ENCODE measurements around the gene S100A13.
A peak's percentile ranks its signal among the peaks of the same experiment; 100 is the strongest.
"Not testable (repeated sequence)": the region's sequence is repeated elsewhere in the genome, so short reads cannot be mapped to it uniquely, and the experiment has no call there.

S100A13 gene

GRCh38 chr1:153626904-153627714 is at the start of gene S100A13:
TSS of gene S100A13 (minus strand) at chr1:153627505. CDS start at chr1:153626472, 1,033 bp downstream.
- DNase-seq (ENCODE audit: low read depth in 2 of 2) = no peak

GRCh38 chr1:153673511-153673910 is 46.2 kb upstream of the S100A13 start:
- no peak for DNase-seq (ENCODE audit: low read depth in 2 of 2)

- peak; percentile 19 to 46 for DNase-seq (ENCODE audit: low read depth in 2 of 2)
Observed at GRCh38 chr1:153671628-153672353, 44.5 kb upstream of the S100A13 start.

GRCh38 chr1:153670859-153671627 is 43.7 kb upstream of the S100A13 start, which contains the start of gene ILF2:
TSS of gene ILF2 (minus strand) at chr1:153670993. CDS start at chr1:153670922, 71 bp downstream.
- DNase-seq (ENCODE audit: low read depth in 2 of 2) = peak; percentile 81 to 94

- no peak for DNase-seq (ENCODE audit: low read depth in 2 of 2)
Observed at GRCh38 chr1:153670257-153670858, 43.1 kb upstream of the S100A13 start.

GRCh38 chr1:153669606-153670005 is 42.3 kb upstream of the S100A13 start:
- DNase-seq (ENCODE audit: low read depth in 2 of 2) = no peak

GRCh38 chr1:153668672-153669071 is 41.4 kb upstream of the S100A13 start:
- DNase-seq (ENCODE audit: low read depth in 2 of 2) = not testable (repeated sequence)

GRCh38 chr1:153667439-153667838 is 40.1 kb upstream of the S100A13 start:
- DNase-seq (ENCODE audit: low read depth in 2 of 2) = no peak

- no peak for DNase-seq (ENCODE audit: low read depth in 2 of 2)
Observed at GRCh38 chr1:153663211-153663610, 35.9 kb upstream of the S100A13 start.

GRCh38 chr1:153662269-153662668 is 35.0 kb upstream of the S100A13 start:
- DNase-seq (ENCODE audit: low read depth in 2 of 2) = no peak

GRCh38 chr1:153661111-153661708 is 33.9 kb upstream of the S100A13 start:
- no peak for DNase-seq (ENCODE audit: low read depth in 2 of 2)

GRCh38 chr1:153659656-153660055 is 32.4 kb upstream of the S100A13 start:
- no peak for DNase-seq (ENCODE audit: low read depth in 2 of 2)

GRCh38 chr1:153659175-153659534 is 31.9 kb upstream of the S100A13 start:
- DNase-seq (ENCODE audit: low read depth in 2 of 2) = no peak

GRCh38 chr1:153658400-153659174 is 31.3 kb upstream of the S100A13 start, which contains the start of gene SNAPIN:
TSS of gene SNAPIN (plus strand) at chr1:153658703. CDS start at chr1:153658744, 41 bp downstream.
- DNase-seq (ENCODE audit: low read depth in 2 of 2) = peak; percentile 85 to 89

GRCh38 chr1:153655333-153655732 is 28.0 kb upstream of the S100A13 start:
- DNase-seq (ENCODE audit: low read depth in 2 of 2) = no peak

- DNase-seq (ENCODE audit: low read depth in 2 of 2) = no peak
Observed at GRCh38 chr1:153652805-153653500, 25.6 kb upstream of the S100A13 start.

- DNase-seq (ENCODE audit: low read depth in 2 of 2) = no peak
Observed at GRCh38 chr1:153651771-153652170, 24.5 kb upstream of the S100A13 start.

GRCh38 chr1:153649863-153650235 is 22.5 kb upstream of the S100A13 start:
- DNase-seq (ENCODE audit: low read depth in 2 of 2) = no peak

GRCh38 chr1:153649137-153649862 is 22.0 kb upstream of the S100A13 start:
- no peak for DNase-seq (ENCODE audit: low read depth in 2 of 2)
